ENCODE results near the gene NT5C2.

The NT5C2 gene

DNA sequence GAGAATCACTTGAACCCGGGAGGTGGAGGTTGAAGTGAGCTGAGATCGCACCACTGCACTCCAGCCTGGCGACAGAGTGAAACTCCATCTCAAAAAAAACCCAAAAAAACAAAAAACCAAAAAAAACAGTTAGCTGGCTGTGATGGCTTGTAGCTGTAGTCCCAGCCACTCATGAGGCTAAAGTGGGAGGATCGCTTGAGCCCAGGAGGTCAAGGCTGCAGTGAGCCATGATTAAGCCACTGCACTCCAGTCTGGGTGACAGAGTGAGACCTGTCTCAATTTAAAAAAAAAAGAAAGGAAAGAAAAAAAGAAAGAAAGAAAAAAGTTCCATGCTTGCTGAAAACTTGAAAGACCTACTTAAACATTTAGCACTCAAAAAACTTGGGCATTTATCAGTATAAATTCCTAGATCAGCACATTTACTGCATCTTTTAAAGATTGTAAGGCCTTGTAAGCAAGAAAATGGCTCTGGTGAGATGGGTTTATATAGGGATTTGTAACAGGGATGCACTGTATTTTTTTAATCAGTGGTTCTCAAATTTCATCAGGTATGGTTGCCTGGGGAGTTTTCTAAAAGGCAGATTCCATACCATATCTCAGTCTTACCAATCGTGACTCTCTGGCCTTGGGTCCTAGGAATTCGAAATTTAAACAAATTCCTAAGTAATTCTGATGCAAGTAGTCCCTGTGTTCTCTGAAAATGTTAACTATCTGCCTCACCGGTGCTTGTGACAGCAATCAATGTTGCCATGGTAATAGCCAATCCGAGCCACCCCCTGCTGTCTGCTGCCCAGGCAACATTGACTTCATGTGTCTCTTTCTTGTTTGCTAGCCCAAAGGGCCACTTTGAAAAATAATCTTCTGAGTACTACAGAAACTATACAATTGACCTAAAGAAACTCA is 11.5 kb upstream of the NT5C2 start:
- Histone ChIP-seq H3K9me3 (ENCODE audit: control insufficient read depth, low read length) (no peaks in the 10 kb centered on the region), H3K27ac (no peak overlapping the region), H3K27me3 (ENCODE audit: control insufficient read depth, insufficient read depth, low read length) (no peaks in the 10 kb centered on the region), H3K4me2 (ENCODE audit: low read length) (no peak overlapping the region), H2AFZ (no peak overlapping the region), H3K4me3 (ENCODE audit: low read depth, low read length) (no peak overlapping the region), H3K4me1 (no peaks in the 10 kb centered on the region), H3K36me3 (ENCODE audit: control insufficient read depth, insufficient read depth, low read length) (no peaks in the 10 kb centered on the region), H3K79me2 (no peaks in the 10 kb centered on the region), H3K9ac (no peak overlapping the region)
- TF ChIP-seq, protein P1, sequence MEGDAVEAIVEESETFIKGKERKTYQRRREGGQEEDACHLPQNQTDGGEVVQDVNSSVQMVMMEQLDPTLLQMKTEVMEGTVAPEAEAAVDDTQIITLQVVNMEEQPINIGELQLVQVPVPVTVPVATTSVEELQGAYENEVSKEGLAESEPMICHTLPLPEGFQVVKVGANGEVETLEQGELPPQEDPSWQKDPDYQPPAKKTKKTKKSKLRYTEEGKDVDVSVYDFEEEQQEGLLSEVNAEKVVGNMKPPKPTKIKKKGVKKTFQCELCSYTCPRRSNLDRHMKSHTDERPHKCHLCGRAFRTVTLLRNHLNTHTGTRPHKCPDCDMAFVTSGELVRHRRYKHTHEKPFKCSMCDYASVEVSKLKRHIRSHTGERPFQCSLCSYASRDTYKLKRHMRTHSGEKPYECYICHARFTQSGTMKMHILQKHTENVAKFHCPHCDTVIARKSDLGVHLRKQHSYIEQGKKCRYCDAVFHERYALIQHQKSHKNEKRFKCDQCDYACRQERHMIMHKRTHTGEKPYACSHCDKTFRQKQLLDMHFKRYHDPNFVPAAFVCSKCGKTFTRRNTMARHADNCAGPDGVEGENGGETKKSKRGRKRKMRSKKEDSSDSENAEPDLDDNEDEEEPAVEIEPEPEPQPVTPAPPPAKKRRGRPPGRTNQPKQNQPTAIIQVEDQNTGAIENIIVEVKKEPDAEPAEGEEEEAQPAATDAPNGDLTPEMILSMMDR (IDR thresholded peaks at IDR 0.05): no peak

DNA sequence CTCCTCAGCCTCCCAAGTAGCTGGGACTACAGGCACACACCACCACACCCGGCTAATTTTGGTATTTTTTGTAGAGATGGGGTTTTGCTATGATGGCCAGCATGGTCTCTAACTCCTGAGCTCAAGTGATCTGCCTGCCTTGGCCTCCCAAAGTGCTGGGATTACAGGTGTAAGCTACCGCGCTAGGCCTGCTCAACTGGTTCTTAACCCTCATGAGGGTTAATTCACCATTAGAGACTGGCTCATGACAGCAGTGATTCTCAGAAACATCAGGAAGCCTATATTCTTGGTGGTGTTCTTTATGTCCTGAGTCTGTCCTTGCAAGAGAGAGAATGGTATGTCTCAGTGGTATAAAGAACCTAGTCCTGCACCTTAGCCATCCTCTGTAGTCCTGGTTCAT is 10.4 kb upstream of the NT5C2 start:
- Histone ChIP-seq H3K27me3 (ENCODE audit: control insufficient read depth, insufficient read depth, low read length) (no peaks in the 10 kb centered on the region), H3K9ac (no peak overlapping the region), H3K4me2 (ENCODE audit: low read length) (no peak overlapping the region), H3K36me3 (ENCODE audit: control insufficient read depth, insufficient read depth, low read length) (no peaks in the 10 kb centered on the region), H3K79me2 (no peaks in the 10 kb centered on the region), H3K9me3 (ENCODE audit: control insufficient read depth, low read length) (no peaks in the 10 kb centered on the region), H3K4me3 (ENCODE audit: low read depth, low read length) (no peak overlapping the region), H2AFZ (no peak overlapping the region), H3K4me1 (peaks cover 2% of the 10 kb centered on the region), H3K27ac (no peak overlapping the region)
- TF ChIP-seq, protein P1 (IDR thresholded peaks at IDR 0.05): no peak

DNA sequence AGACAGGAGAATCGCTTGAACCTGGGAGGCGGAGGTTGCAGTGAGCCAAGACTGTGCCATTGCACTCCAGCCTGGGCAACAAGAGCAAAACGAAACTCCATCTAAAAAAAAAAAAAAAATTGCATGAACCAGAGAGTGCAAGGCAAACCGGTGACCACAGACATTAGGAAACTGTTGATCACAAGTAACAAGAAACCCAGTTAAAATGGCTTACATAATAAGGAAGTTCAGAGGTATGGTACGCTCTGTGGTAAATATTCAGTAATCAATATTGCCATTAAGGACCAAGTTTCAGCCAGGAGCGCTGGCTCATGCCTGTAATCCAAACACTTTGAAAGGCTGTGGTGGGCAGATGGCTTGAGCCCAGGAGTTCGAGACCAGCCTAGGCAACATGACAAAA is 9.2 kb upstream of the NT5C2 start:
- no peak overlapping the region for H3K4me3 ChIP-seq (ENCODE audit: low read depth, low read length)

DNA sequence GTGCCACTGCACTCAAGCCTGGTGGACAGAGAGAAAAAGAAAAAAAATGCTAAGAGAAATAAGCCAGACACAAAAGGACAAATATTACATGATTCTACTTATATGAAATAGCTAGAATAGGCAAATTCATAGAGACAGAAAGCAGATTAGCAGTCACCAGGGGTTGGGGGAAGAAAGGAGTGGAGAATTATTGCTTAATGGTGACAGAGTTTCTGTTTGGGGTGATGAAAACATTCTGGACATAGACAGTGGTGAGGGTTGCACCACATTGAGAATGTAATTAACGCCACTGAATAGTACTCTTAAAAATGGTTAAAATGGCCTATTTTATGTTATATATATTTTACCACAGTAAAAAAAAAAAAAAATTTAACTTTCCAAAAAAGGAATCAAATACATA is 6.4 kb upstream of the NT5C2 start:
- Histone ChIP-seq H3K9me3 (ENCODE audit: control insufficient read depth, low read length) (no peaks in the 10 kb centered on the region), H3K27ac (no peak overlapping the region), H2AFZ (no peak overlapping the region), H3K4me3 (ENCODE audit: low read depth, low read length) (no peak overlapping the region), H3K9ac (no peak overlapping the region), H3K27me3 (ENCODE audit: control insufficient read depth, insufficient read depth, low read length) (no peaks in the 10 kb centered on the region), H3K4me1 (peaks cover 20% of the 10 kb centered on the region), H3K4me2 (ENCODE audit: low read length) (no peak overlapping the region), H3K79me2 (no peaks in the 10 kb centered on the region), H3K36me3 (ENCODE audit: control insufficient read depth, insufficient read depth, low read length) (no peaks in the 10 kb centered on the region)
- TF ChIP-seq, protein P1 (IDR thresholded peaks at IDR 0.05): no peak

More for the DNA sequence above, 9.2 kb upstream of the NT5C2 start:
- H3K9ac ChIP-seq: no peak overlapping the region
- no peaks in the 10 kb centered on the region for H3K27me3 ChIP-seq (ENCODE audit: control insufficient read depth, insufficient read depth, low read length)
- no peaks in the 10 kb centered on the region for H3K79me2 ChIP-seq
- no peak overlapping the region for H2AFZ ChIP-seq
- TF ChIP-seq, protein P1 (IDR thresholded peaks at IDR 0.05): no peak
- H3K27ac ChIP-seq: no peak overlapping the region
- no peaks in the 10 kb centered on the region for H3K36me3 ChIP-seq (ENCODE audit: control insufficient read depth, insufficient read depth, low read length)
- H3K9me3 ChIP-seq (ENCODE audit: control insufficient read depth, low read length): no peaks in the 10 kb centered on the region
- peaks cover 10% of the 10 kb centered on the region for H3K4me1 ChIP-seq
- no peak overlapping the region for H3K4me2 ChIP-seq (ENCODE audit: low read length)

DNA sequence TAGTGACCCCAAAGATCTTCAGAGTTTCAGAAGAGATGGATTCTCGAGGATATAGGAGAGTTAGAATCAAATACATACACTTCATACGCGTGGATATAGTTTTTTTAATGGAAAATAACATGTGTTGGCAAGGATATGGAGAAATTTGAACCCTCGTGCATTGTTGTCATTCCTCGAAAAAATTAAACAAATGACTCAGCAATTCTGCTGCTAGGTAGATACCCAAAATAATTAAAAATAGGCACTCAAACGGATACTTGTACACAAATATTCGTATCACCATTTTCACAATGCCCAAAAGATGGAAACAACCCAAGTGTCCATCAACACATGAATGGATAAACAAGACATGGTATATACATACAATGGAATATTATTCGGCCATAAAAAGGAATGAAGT is 5.6 kb upstream of the NT5C2 start:
- Histone ChIP-seq H3K79me2 (no peaks in the 10 kb centered on the region), H3K36me3 (ENCODE audit: control insufficient read depth, insufficient read depth, low read length) (no peaks in the 10 kb centered on the region), H3K4me2 (ENCODE audit: low read length) (no peak overlapping the region), H3K9me3 (ENCODE audit: control insufficient read depth, low read length) (no peaks in the 10 kb centered on the region), H2AFZ (peak overlapping the region; percentile 61), H3K4me3 (ENCODE audit: low read depth, low read length) (no peak overlapping the region), H3K9ac (no peak overlapping the region), H3K27ac (no peak overlapping the region), H3K4me1 (peaks cover 28% of the 10 kb centered on the region), H3K27me3 (ENCODE audit: control insufficient read depth, insufficient read depth, low read length) (no peaks in the 10 kb centered on the region)
- TF ChIP-seq, protein P1 (IDR thresholded peaks at IDR 0.05): no peak

All from parathyroid adenoma (tissue), 2 donors.